Keratinocyte (primary cell): Measurements from ENCODE around the gene VKORC1. TPM values are rescaled to one million over a fixed set of nuclear protein-coding genes. Genes with fewer than 3 reads are reported as not detected.

Source experiments
- DNase-seq: peaks from one replicate; pipeline ENCODE4 v3.0.0-alpha.2; 2011; ENCODE audit warnings: low read depth, missing footprints, low spot score
- FAIRE-seq: peaks from 2 replicates; lab custom pipeline; 2011; peaks lifted over from hg19 to GRCh38; lab: Jason Lieb, UNC
- H2AFZ ChIP-seq: 2 replicates; pipeline ENCODE4 v1.6.0; 2012; ENCODE audit warnings: low read length, control low read depth, inconsistent platforms; ENCODE audit not compliant: control insufficient read depth
- H3K27ac ChIP-seq: 2 replicates; pipeline ENCODE4 v1.5.1; 2011; ENCODE audit warnings: low read length; ENCODE audit not compliant: control insufficient read depth, insufficient read depth
- H3K27me3 ChIP-seq: 3 replicates; pipeline ENCODE4 v1.6.0; 2011; ENCODE audit warnings: low read length; ENCODE audit not compliant: control insufficient read depth, insufficient read depth; ENCODE audit errors: extremely low read depth
- H3K36me3 ChIP-seq, 2 experiments: 2 replicates in 1 of 2; 3 replicates in 1 of 2; pipeline ENCODE4 v1.5.1; 2011; ENCODE audit warnings: low read length in 2 of 2, mild to moderate bottlenecking in 1 of 2; ENCODE audit not compliant: control insufficient read depth in 2 of 2, insufficient read depth in 2 of 2; ENCODE audit errors: extremely low read depth in 1 of 2
- H3K4me1 ChIP-seq: 3 replicates; pipeline ENCODE4 v1.5.1; 2011; ENCODE audit warnings: low read length; ENCODE audit not compliant: control insufficient read depth, insufficient read depth; ENCODE audit errors: extremely low read depth
- H3K4me2 ChIP-seq: 3 replicates; pipeline ENCODE4 v1.6.0; 2011; ENCODE audit warnings: low read depth, low read length; ENCODE audit not compliant: control insufficient read depth, insufficient read depth; ENCODE audit errors: extremely low read depth
- H3K4me3 ChIP-seq, 3 experiments: fragments of 200-600 bp in 1 of 3; sonication (generic) in 1 of 3; 2 replicates in 2 of 3; 3 replicates in 1 of 3; pipeline ENCODE4 v1.5.1; 2011 to 2016; ENCODE audit warnings: low read length in 3 of 3, mild to moderate bottlenecking in 3 of 3, control low read depth in 2 of 3, inconsistent platforms in 1 of 3, low read depth in 1 of 3, mixed read lengths in 1 of 3, mixed run types in 1 of 3, moderate library complexity in 1 of 3; ENCODE audit not compliant: control insufficient read depth in 2 of 3, insufficient read depth in 2 of 3; ENCODE audit errors: extremely low read depth in 1 of 3
- H3K79me2 ChIP-seq: 2 replicates; pipeline ENCODE4 v1.6.0; 2012; ENCODE audit warnings: low read length; ENCODE audit not compliant: control insufficient read depth, insufficient read depth
- H3K9ac ChIP-seq: 3 replicates; pipeline ENCODE4 v1.6.0; 2011; ENCODE audit warnings: low read length; ENCODE audit not compliant: control insufficient read depth, insufficient read depth; ENCODE audit errors: extremely low read depth
- H3K9me1 ChIP-seq: 3 replicates; pipeline ENCODE4 v1.6.0; 2011; ENCODE audit warnings: low read length; ENCODE audit not compliant: control insufficient read depth, insufficient read depth; ENCODE audit errors: extremely low read depth
- H3K9me3 ChIP-seq: 2 replicates; pipeline ENCODE4 v1.5.1; 2012; ENCODE audit warnings: low read depth, low read length; ENCODE audit not compliant: control insufficient read depth
- H4K20me1 ChIP-seq: 3 replicates; pipeline ENCODE4 v1.6.0; 2011; ENCODE audit warnings: low read length; ENCODE audit not compliant: control insufficient read depth, insufficient read depth; ENCODE audit errors: extremely low read depth
- EZH2 ChIP-seq: IDR thresholded peaks from one replicate; pipeline ENCODE4 v1.6.1; 2012; ENCODE audit warnings: inconsistent platforms, mild to moderate bottlenecking, low read length, moderate library complexity
- dilution Hi-C: fragments of 300-500 bp; cut with MboI; formaldehyde crosslinking; loops from one replicate; pipeline ENCODE4 v1.7.0; 2020; ENCODE audit warnings: low sequenced_read_pairs; ENCODE audit not compliant: extremely low pct_ligation_motif_present
- polyA plus RNA-seq, 5 experiments: library from polyadenylated mRNA; depleted of rRNA in 3 of 5; stranded (reverse) in 3 of 5; stranded (forward) in 1 of 5; unstranded in 1 of 5; fragments of >200 nt; gene quantifications; 1 replicate in 1 of 5; 2 replicates in 3 of 5; 3 replicates in 1 of 5; pipeline versions ENCODE4 v1.2.1 to v1.2.3, GENCODE V29; 2011 to 2012; ENCODE audit warnings: missing spikeins in 2 of 5, low read depth in 1 of 5, low replicate concordance in 1 of 5
- TF ChIP-seq, protein P1 (sequence below), 3 experiments: IDR thresholded peaks in 1 of 3; conservative IDR thresholded peaks in 1 of 3; optimal IDR thresholded peaks in 1 of 3; 2 replicates in 2 of 3; 3 replicates in 1 of 3; pipeline versions ENCODE3 to v1.5.1; 2011; ENCODE audit warnings: low read length in 3 of 3, mild to moderate bottlenecking in 3 of 3, moderate library complexity in 2 of 3, control low read depth in 1 of 3, inconsistent platforms in 1 of 3; ENCODE audit not compliant: insufficient read depth in 2 of 3; ENCODE audit errors: extremely low read depth in 1 of 3

Gene VKORC1
- polyA plus RNA-seq, 1 donor (not counting 4 experiments of a cell fraction or from before 2014, with no cell fraction given), result 73.6 TPM

DNA sequence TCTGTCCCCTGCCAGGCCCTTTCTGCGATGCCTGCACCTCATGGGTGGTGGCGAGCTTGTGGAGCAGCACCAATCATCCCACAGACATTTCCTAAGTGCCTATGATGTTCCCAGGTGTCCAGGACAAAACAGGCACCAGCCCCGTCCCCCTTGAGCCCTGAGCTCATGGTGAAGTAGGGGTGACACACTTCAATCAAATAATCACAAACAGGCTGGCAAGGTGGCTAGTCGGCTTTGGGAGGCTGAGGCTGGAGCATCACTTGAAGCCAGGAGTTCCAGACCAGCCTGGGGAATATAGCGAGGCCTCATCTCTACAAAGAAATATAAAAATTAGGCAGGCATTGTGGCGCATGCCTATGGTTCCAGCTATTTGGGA, 41.7 kb upstream of the VKORC1 start:
- Histone ChIP-seq H4K20me1 (peaks cover 3% of the 10 kb centered on the region), H3K4me3 (no peak overlapping the region), H2AFZ (no peak overlapping the region), H3K9me3 (no peaks in the 10 kb centered on the region), H3K36me3 (peaks cover 12 to 18% of the 10 kb centered on the region in 2 experiments), H3K4me2 (peak overlapping the region; percentile 85), H3K27me3 (no peaks in the 10 kb centered on the region), H3K9me1 (peaks cover 7% of the 10 kb centered on the region), H3K4me1 (peaks cover 64% of the 10 kb centered on the region), H3K27ac (peak overlapping the region; percentile 92), H3K79me2 (peaks cover 29% of the 10 kb centered on the region), H3K9ac (peak overlapping the region; percentile 95)
- no peak for FAIRE-seq
- DNase-seq, result no peak
- TF ChIP-seq EZH2, result no peak
- TF ChIP-seq, protein P1, sequence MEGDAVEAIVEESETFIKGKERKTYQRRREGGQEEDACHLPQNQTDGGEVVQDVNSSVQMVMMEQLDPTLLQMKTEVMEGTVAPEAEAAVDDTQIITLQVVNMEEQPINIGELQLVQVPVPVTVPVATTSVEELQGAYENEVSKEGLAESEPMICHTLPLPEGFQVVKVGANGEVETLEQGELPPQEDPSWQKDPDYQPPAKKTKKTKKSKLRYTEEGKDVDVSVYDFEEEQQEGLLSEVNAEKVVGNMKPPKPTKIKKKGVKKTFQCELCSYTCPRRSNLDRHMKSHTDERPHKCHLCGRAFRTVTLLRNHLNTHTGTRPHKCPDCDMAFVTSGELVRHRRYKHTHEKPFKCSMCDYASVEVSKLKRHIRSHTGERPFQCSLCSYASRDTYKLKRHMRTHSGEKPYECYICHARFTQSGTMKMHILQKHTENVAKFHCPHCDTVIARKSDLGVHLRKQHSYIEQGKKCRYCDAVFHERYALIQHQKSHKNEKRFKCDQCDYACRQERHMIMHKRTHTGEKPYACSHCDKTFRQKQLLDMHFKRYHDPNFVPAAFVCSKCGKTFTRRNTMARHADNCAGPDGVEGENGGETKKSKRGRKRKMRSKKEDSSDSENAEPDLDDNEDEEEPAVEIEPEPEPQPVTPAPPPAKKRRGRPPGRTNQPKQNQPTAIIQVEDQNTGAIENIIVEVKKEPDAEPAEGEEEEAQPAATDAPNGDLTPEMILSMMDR (optimal IDR thresholded peaks at IDR 0.05 in 1 of 3, IDR thresholded peaks at IDR 0.05 in 1 of 3, conservative IDR thresholded peaks at IDR 0.05 in 1 of 3; ENCODE audit: extremely low read depth in 1 of 3, insufficient read depth in 2 of 3, low read length in 3 of 3), result no peak
- dilution Hi-C loops, result no loop called here

DNA sequence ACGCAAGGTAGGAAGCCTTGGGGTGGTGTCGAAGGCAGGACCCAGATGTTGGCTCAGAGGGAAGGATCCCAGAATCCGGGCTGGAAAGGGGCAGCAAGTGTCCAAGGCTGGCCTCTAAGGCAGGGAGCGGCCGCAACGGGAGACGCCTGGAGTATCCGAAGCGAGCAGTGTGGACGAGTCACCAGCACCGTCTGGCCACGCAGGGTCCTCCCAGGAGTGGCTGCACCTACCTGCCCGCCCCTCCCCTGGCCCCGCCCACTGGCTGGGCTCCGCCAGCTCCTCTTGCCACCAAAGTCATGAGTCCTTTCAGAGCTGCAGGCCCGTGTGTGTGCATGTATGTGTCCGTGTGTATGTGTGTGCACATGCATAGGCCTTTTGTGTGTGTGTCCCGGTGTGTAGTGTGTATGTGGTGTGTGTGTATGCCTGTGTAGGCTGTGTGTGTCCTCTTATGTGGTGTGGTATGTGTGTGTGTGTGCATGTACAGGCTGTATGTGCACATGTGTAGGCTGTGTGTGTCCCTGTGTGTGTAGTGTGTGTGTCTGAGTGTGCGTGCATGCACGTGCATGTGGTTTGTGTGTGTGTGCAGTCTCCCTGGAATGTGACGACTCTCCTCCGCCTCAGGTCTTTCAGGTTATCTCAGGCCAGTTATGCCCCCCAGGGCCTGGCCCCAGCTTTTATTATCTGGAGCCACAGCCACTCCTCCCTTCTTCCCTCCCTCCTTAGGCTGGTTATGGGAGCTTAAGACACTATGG, 41.1 kb upstream of the VKORC1 start, which contains the start of gene PRSS8:
PRSS8 (minus strand) TSS at position 193 of the 752 bp plus-strand sequence. CDS start 229 bp downstream, outside the sequence.
- peak within 1 kb of the TSS; percentile 55 for H2AFZ ChIP-seq

More for the DNA sequence above, 41.1 kb upstream of the VKORC1 start, which contains the start of gene PRSS8:
- Histone ChIP-seq H3K79me2 (peaks cover 29% of the 10 kb centered on the region), H3K4me3 (peak within 1 kb of the TSS; percentile 69 to 94 (median 86)), H3K27me3 (no peaks in the 10 kb centered on the region), H3K9me1 (peaks cover 7% of the 10 kb centered on the region), H3K4me1 (peaks cover 67% of the 10 kb centered on the region), H3K4me2 (peak within 1 kb of the TSS; percentile 85), H3K9me3 (no peaks in the 10 kb centered on the region), H3K36me3 (peaks cover 12 to 18% of the 10 kb centered on the region in 2 experiments), H3K9ac (peak within 1 kb of the TSS; percentile 95), H4K20me1 (peaks cover 3% of the 10 kb centered on the region), H3K27ac (peak within 1 kb of the TSS; percentile 92)
- TF ChIP-seq, protein P1 (optimal IDR thresholded peaks at IDR 0.05 in 1 of 3, IDR thresholded peaks at IDR 0.05 in 1 of 3, conservative IDR thresholded peaks at IDR 0.05 in 1 of 3; ENCODE audit: extremely low read depth in 1 of 3, insufficient read depth in 2 of 3, low read length in 3 of 3), result peak in 1 of 3 experiments; percentile 3
- no peak for TF ChIP-seq EZH2
- dilution Hi-C loops, result no loop called here
- DNase-seq, result peak; percentile 78
- peak; percentile 91 for FAIRE-seq
